ENCODE measurements around the gene EFNA3. TPM values are rescaled to one million over a fixed set of nuclear protein-coding genes. Genes with fewer than 3 reads are reported as not detected.

Gene EFNA3
- total and polyA plus RNA-seq, 4 donors: 0.41 to 3.2 (median 1.8) TPM; not detected in 1

- Histone ChIP-seq H3K4me1 (ENCODE audit: control insufficient read depth in 1 of 2, insufficient read depth in 2 of 2, low read length in 2 of 2) (no peaks in the 10 kb centered on the region), H3K27me3 (ENCODE audit: control insufficient read depth in 1 of 2, insufficient read depth in 2 of 2, low read length in 1 of 2) (no peaks in the 10 kb centered on the region), H3K36me3 (ENCODE audit: control insufficient read depth in 1 of 2, insufficient read depth in 2 of 2, low read length in 1 of 2) (no peaks in the 10 kb centered on the region), H3K9me3 (ENCODE audit: control insufficient read depth, low read length) (no peaks in the 10 kb centered on the region), H3K27ac (ENCODE audit: low read depth in 1 of 2, low read length in 2 of 2) (peak within 1 kb of the TSS in 1 of 2 donors; percentile 87), H3K4me3 (ENCODE audit: low read length in 2 of 2) (peak within 1 kb of the TSS; percentile 46 to 51)
- peak; percentile 97 to 98 for DNase-seq
- 0 to 1% methylated on average over 52 of the region's 52 CpGs for WGBS, 2 donors
- ATAC-seq (ENCODE audit: low FRiP score): peak; percentile 97
- intact Hi-C loops (cut with DNase I): no loop called here
Observed at GRCh38 chr1:155135415-155136028, 56.9 kb downstream of the EFNA3 start, which contains the start of gene SLC50A1. SLC50A1 (plus strand) TSS chr1:155135852; CDS start chr1:155135912, 60 bp downstream.

- no peaks in the 10 kb centered on the region for H3K4me1 ChIP-seq (ENCODE audit: control insufficient read depth in 1 of 2, insufficient read depth in 2 of 2, low read length in 2 of 2)
- intact Hi-C loops (cut with DNase I): no loop called here
- 29 to 31% methylated on average over 6 of the region's 6 CpGs for WGBS, 2 donors
Observed at GRCh38 chr1:155136748-155137147, 58.1 kb downstream of the EFNA3 start.

More at GRCh38 chr1:155136748-155137147, 58.1 kb downstream of the EFNA3 start:
- H3K36me3 ChIP-seq (ENCODE audit: control insufficient read depth in 1 of 2, insufficient read depth in 2 of 2, low read length in 1 of 2): no peaks in the 10 kb centered on the region
- DNase-seq (no peak), ATAC-seq (ENCODE audit: low FRiP score) (no peak)
- H3K27ac ChIP-seq (ENCODE audit: low read depth in 1 of 2, low read length in 2 of 2): peak overlapping the region in 1 of 2 donors; percentile 32
- H3K27me3 ChIP-seq (ENCODE audit: control insufficient read depth in 1 of 2, insufficient read depth in 2 of 2, low read length in 1 of 2): no peaks in the 10 kb centered on the region
- H3K9me3 ChIP-seq (ENCODE audit: control insufficient read depth, low read length): no peaks in the 10 kb centered on the region
- H3K4me3 ChIP-seq (ENCODE audit: low read length in 2 of 2): no peak overlapping the region

Other genes starting within 250 kb of the EFNA3 start
- 1 to 10 TPM; 3.2 to 4.7 TPM for gene KCNN3, start 208.6 kb upstream of the EFNA3 start, total RNA-seq
- gene KCNN3, start 208.6 kb upstream of the EFNA3 start, polyA plus RNA-seq: under 1 TPM; 0.08 to 0.50 TPM
- 10 to 100 TPM; 21.9 to 27.3 TPM for gene PMVK, start 142.1 kb upstream of the EFNA3 start, total RNA-seq
- gene PMVK, start 142.1 kb upstream of the EFNA3 start, polyA plus RNA-seq: 10 to 100 TPM; 40.4 to 52.7 TPM
- gene PBXIP1, start 122.7 kb upstream of the EFNA3 start, total RNA-seq: 100 to 1,000 TPM; 106 to 119 TPM
- 100 to 1,000 TPM in 1 of 2 donors, 10 to 100 TPM in 1; 95.3 to 169 TPM for gene PBXIP1, start 122.7 kb upstream of the EFNA3 start, polyA plus RNA-seq
- gene PYGO2, start 117.1 kb upstream of the EFNA3 start, total RNA-seq: 10 to 100 TPM; 17.3 to 23.6 TPM
- gene PYGO2, start 117.1 kb upstream of the EFNA3 start, polyA plus RNA-seq: 10 to 100 TPM; 11.6 to 16.6 TPM
- gene SHC1, start 108.1 kb upstream of the EFNA3 start, total RNA-seq: 100 to 1,000 TPM; 165 to 182 TPM
- 100 to 1,000 TPM in 1 of 2 donors, 10 to 100 TPM in 1; 39.1 to 179 TPM for gene SHC1, start 108.1 kb upstream of the EFNA3 start, polyA plus RNA-seq
- 10 to 100 TPM; 19.3 to 25.5 TPM for gene CKS1B, start 104.2 kb upstream of the EFNA3 start, total RNA-seq
- 10 to 100 TPM; 38.9 to 58.9 TPM for gene CKS1B, start 104.2 kb upstream of the EFNA3 start, polyA plus RNA-seq
- gene FLAD1, start 95.5 kb upstream of the EFNA3 start, total RNA-seq: 10 to 100 TPM; 14.5 to 17.6 TPM
- 10 to 100 TPM; 23.8 to 24.2 TPM for gene FLAD1, start 95.5 kb upstream of the EFNA3 start, polyA plus RNA-seq
- gene LENEP, start 85.3 kb upstream of the EFNA3 start, total RNA-seq: not detected
- not detected for gene LENEP, start 85.3 kb upstream of the EFNA3 start, polyA plus RNA-seq
- gene ZBTB7B, start 76.0 kb upstream of the EFNA3 start, total RNA-seq: 10 to 100 TPM; 46.4 to 71.1 TPM
- gene ZBTB7B, start 76.0 kb upstream of the EFNA3 start, polyA plus RNA-seq: 10 to 100 TPM; 23.3 to 32.8 TPM
- gene DCST2, start 45.1 kb upstream of the EFNA3 start, total RNA-seq: 1 to 10 TPM in 1 of 2 donors, under 1 TPM in 1; 0.75 to 1.8 TPM
- 1 to 10 TPM in 1 of 2 donors, under 1 TPM in 1; 0.25 to 5.6 TPM for gene DCST2, start 45.1 kb upstream of the EFNA3 start, polyA plus RNA-seq
- under 1 TPM in 1 of 2 donors, not detected in 1; 0.26 TPM for gene DCST1, start 45.0 kb upstream of the EFNA3 start, total RNA-seq
- gene DCST1, start 45.0 kb upstream of the EFNA3 start, polyA plus RNA-seq: not detected
- 100 to 1,000 TPM; 129 to 180 TPM for gene ADAM15, start 27.5 kb upstream of the EFNA3 start, total RNA-seq
- gene ADAM15, start 27.5 kb upstream of the EFNA3 start, polyA plus RNA-seq: 10 to 100 TPM; 17.3 to 89.3 TPM
- gene EFNA4, start 15.1 kb upstream of the EFNA3 start, total RNA-seq: 1 to 10 TPM; 3.0 to 5.7 TPM
- 1 to 10 TPM; 3.9 to 4.0 TPM for gene EFNA4, start 15.1 kb upstream of the EFNA3 start, polyA plus RNA-seq
- gene EFNA1, start 49.0 kb downstream of the EFNA3 start, total RNA-seq: 10 to 100 TPM; 18.9 to 49.1 TPM
- gene EFNA1, start 49.0 kb downstream of the EFNA3 start, polyA plus RNA-seq: 10 to 100 TPM in 1 of 2 donors, 1 to 10 TPM in 1; 7.1 to 12.1 TPM
- 10 to 100 TPM; 19.8 to 26.8 TPM for gene SLC50A1, start 57.0 kb downstream of the EFNA3 start, total RNA-seq
- gene SLC50A1, start 57.0 kb downstream of the EFNA3 start, polyA plus RNA-seq: 10 to 100 TPM; 22.7 to 28.2 TPM
- gene DPM3, start 61.7 kb downstream of the EFNA3 start, total RNA-seq: 10 to 100 TPM; 42.4 to 52.4 TPM
- gene DPM3, start 61.7 kb downstream of the EFNA3 start, polyA plus RNA-seq: 100 to 1,000 TPM; 162 to 200 TPM
- 100 to 1,000 TPM; 136 to 143 TPM for gene KRTCAP2, start 94.5 kb downstream of the EFNA3 start, total RNA-seq
- gene KRTCAP2, start 94.5 kb downstream of the EFNA3 start, polyA plus RNA-seq: 100 to 1,000 TPM; 179 to 255 TPM
- gene TRIM46, start 95.0 kb downstream of the EFNA3 start, total RNA-seq: 1 to 10 TPM; 1.6 to 3.4 TPM
- 1 to 10 TPM in 1 of 2 donors, under 1 TPM in 1; 0.50 to 2.1 TPM for gene TRIM46, start 95.0 kb downstream of the EFNA3 start, polyA plus RNA-seq
- gene THBS3, start 129.1 kb downstream of the EFNA3 start, total RNA-seq: 10 to 100 TPM; 58.9 to 97.9 TPM
- gene THBS3, start 129.1 kb downstream of the EFNA3 start, polyA plus RNA-seq: 100 to 1,000 TPM in 1 of 2 donors, 10 to 100 TPM in 1; 21.7 to 195 TPM
- gene MTX1, start 129.9 kb downstream of the EFNA3 start, total RNA-seq: 10 to 100 TPM; 20.3 to 21.3 TPM
- gene MTX1, start 129.9 kb downstream of the EFNA3 start, polyA plus RNA-seq: 10 to 100 TPM; 26.2 to 52.9 TPM
- gene ENTREP3, start 176.6 kb downstream of the EFNA3 start, total RNA-seq: 10 to 100 TPM; 22.8 to 28.7 TPM
- 10 to 100 TPM in 1 of 2 donors, 1 to 10 TPM in 1; 6.0 to 25.4 TPM for gene ENTREP3, start 176.6 kb downstream of the EFNA3 start, polyA plus RNA-seq
- 10 to 100 TPM; 36.9 to 39.7 TPM for gene SCAMP3, start 183.5 kb downstream of the EFNA3 start, total RNA-seq
- gene SCAMP3, start 183.5 kb downstream of the EFNA3 start, polyA plus RNA-seq: 10 to 100 TPM; 11.9 to 46.8 TPM
- 10 to 100 TPM; 39.6 to 63.0 TPM for gene CLK2, start 194.7 kb downstream of the EFNA3 start, total RNA-seq
- gene CLK2, start 194.7 kb downstream of the EFNA3 start, polyA plus RNA-seq: 10 to 100 TPM in 1 of 2 donors, 1 to 10 TPM in 1; 9.3 to 88.6 TPM
- gene HCN3, start 198.6 kb downstream of the EFNA3 start, total RNA-seq: 1 to 10 TPM; 1.8 to 5.7 TPM
- gene HCN3, start 198.6 kb downstream of the EFNA3 start, polyA plus RNA-seq: 1 to 10 TPM in 1 of 2 donors, under 1 TPM in 1; 0.13 to 3.1 TPM
- gene PKLR, start 222.6 kb downstream of the EFNA3 start, total RNA-seq: not detected
- gene PKLR, start 222.6 kb downstream of the EFNA3 start, polyA plus RNA-seq: 1 to 10 TPM in 1 of 2 donors, not detected in 1; 1.0 TPM
- gene FDPS, start 230.0 kb downstream of the EFNA3 start, total RNA-seq: 100 to 1,000 TPM in 1 of 2 donors, 10 to 100 TPM in 1; 88.6 to 104 TPM
- 100 to 1,000 TPM in 1 of 2 donors, 10 to 100 TPM in 1; 72.9 to 127 TPM for gene FDPS, start 230.0 kb downstream of the EFNA3 start, polyA plus RNA-seq
- 10 to 100 TPM; 41.2 to 50.8 TPM for gene RUSC1, start 242.1 kb downstream of the EFNA3 start, total RNA-seq
- gene RUSC1, start 242.1 kb downstream of the EFNA3 start, polyA plus RNA-seq: 100 to 1,000 TPM in 1 of 2 donors, 10 to 100 TPM in 1; 19.7 to 102 TPM

Measured in aorta (tissue), 5 donors.